ENCODE results near the gene FHDC1.

Gene FHDC1

DNA sequence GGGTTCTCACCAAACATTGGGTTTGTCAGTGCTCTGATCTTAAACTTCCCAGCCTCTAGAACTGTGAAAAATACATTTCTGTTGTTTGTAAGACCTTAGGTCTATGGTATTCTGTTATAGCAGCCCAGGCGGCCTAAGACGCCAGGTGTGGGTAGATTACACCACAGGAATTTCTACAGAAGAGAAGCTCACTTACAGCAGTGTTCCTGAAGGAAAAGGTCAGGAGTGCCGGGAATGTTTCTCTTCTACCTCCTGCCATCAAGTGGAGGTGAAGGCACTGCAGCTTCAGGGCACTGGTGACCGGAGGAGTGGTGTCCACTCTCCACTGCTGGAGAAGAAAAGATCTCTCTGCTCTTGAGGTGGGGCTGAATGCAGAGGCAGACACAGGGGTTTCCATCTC is 45.7 kb downstream of the FHDC1 start:
- DNase-seq, result no peak

DNA sequence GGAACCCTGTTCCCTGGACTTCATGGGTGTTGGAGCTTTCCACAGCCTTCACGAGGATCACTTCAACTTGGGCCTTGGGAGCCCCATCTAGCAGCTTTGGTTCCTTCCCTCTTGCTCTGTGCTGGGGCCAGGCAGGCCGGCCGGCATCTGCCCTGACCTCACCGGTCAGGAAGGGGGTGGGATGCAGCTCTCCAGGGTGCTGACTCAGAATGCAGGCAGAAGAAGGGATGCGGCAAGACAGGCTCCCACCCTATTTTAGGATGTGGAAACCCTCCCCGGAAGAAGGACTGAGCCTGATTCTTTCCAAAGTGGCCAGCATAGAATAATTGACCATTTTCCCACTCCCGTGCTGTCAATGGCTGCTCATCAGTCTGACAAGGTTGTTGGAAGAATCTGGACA is 47.1 kb downstream of the FHDC1 start:
- DNase-seq, result peak; percentile 16

DNA sequence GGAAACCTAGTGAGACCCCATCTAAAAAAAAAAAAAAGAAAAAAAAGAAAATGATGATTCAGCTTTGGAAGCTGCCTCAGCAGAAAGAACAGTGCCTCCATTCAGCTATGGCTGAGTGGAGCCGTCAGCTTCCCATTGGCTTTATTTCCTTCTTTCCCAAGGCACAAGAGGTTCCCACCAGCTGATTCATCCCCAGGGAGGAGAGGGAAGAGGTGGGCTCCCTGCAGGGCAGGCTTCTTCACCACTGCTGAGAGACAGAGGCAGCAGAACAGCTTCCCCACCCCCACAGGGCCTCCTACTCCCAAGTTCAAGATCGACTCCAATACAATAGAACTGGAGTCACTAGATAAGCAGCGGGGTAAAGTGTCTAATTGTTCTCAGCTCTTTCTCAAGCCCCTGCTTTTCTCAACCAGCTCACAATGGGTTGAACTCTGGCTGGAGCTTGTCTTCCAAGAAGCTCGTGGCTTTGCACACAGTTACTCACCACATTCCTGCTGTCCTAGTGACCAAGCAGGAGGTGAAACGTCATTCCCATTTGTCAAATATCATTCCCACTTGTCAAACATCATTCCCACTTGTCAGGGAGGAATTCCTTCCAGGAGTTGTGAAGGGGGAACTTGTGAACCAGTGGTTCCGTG is 47.8 kb downstream of the FHDC1 start:
- DNase-seq, result peak; percentile 78

DNA sequence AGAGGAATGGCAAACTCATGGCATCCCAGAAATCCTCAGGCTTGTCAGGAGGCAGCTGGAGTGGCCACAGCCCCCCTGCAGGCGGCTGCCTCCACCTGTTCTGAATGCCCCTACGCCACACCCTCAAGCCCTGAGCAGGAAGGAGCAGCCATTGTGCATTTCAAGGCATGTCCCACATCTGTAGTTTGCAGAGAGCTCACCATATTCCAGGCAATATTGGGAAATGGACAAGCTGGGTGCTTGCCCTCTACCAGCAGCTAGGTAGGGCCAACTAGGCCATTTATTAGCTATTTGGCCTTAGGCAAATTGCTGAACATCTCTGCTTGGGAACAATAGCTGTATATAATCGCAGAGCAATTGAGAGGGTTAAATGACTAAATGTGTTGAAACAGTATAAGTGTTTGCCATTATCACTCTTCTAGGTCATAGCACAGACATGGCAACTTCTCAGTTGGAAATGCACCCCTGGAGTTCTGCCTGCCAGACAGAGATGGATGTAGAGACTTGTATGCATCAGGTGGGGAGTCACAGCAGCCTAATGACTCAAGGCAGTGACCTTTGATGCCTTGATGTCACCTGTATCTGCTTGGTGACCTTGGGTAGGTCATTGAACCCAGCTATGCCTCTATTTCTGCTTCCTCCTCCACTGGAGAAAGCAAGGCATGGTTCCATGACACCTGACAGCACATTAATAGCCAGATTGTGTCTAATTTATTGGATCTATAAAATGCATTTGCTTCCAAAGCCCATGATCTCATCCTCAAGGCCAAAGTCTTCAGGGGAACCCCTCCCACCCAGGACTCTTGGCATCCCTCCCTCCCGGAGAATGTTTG is 52.8 kb downstream of the FHDC1 start:
- no peak for DNase-seq

- DNase-seq, result no peak
Observed at GRCh38 chr4:152989554-152989970, 53.4 kb downstream of the FHDC1 start.

GRCh38 chr4:152990471-152991131 is 54.5 kb downstream of the FHDC1 start:
- no peak for DNase-seq

- no peak for DNase-seq
Observed at GRCh38 chr4:152991398-152991797, 55.3 kb downstream of the FHDC1 start.

- DNase-seq, result no peak
Observed at GRCh38 chr4:152992027-152992426, 55.9 kb downstream of the FHDC1 start.

- DNase-seq, result no peak
Observed at GRCh38 chr4:152992466-152992865, 56.3 kb downstream of the FHDC1 start.

DNA sequence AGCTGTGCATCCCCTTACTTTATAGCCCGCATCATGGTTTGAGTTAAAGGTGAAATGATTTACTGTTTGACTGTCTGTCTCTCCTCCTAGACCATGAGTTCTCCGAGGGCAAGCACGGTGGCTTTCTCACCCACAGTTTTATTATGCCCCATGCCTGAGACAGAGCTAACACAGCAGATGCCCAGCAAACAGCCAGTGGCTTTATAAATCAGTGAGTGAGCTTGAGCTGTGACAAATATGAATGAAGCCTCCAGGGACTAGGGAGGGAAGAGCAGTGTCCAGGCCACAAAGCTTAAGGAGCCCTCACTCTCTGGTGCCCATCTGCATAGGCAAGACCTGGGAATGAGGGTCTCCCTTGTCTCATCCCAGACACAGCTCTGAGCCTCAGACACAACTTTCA is 57.9 kb downstream of the FHDC1 start:
- no peak for DNase-seq

- no peak for DNase-seq
Observed at GRCh38 chr4:152996111-152996571, 60.0 kb downstream of the FHDC1 start.

GRCh38 chr4:152996672-152997071 is 60.5 kb downstream of the FHDC1 start:
- no peak for DNase-seq

GRCh38 chr4:152997288-152997687 is 61.2 kb downstream of the FHDC1 start:
- no peak for DNase-seq

GRCh38 chr4:152997771-152998487 is 61.8 kb downstream of the FHDC1 start:
- no peak for DNase-seq

DNA sequence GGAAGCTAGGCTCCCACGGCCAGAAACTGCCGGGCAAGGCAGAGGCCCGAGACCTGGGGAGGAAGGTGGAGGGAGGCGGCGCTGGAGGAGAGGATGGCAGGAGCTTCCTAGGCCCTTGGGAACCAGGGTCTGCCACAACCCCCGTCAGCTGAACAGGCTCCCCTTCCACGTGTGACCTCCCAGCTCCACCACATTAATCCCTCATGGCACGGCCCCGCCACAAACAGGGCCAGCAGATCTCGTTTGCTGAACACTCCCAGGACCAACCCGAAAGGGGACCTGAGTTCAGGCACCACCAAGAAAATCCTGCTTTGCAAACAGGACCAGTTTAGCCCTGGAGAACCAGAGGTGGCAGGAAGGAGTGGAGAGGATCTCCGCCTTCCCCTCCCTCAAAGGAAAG is 62.7 kb downstream of the FHDC1 start:
- DNase-seq, result no peak

DNA sequence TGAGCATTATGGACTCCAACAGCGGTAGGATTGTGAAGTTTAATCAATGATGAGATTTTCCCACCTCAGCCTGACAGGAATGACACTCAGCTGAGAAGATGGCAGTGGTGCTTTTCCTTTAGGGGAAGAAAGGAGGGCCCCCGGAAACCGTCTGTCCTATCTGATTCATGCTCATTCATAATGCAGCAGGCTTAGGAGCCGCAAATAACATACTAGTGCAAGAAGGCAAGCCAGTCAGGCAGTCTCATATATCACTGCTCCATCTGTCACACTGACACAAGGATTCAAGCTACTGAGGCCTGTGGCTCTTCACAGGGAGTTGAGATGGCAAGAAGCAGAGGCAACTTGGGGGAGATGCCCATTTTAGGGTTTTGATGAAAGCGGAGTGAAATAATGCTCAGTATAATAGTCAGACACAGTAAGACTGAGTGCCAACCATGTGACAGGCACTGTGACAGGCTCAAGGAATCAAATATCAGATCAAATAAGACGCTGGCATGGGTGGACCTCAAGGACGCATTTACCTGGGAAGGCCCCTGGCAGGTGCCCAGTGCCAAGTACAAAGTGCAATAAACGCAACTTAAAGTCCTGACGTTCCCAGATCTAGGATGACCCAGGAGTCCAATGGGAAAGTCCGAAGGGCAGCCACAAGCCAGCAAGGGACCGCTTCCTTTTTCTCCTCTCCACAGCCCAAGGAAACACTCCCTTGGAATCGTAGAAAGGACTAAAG is 63.4 kb downstream of the FHDC1 start:
- DNase-seq, result peak; percentile 18

GRCh38 chr4:153000076-153000420 is 63.9 kb downstream of the FHDC1 start:
- DNase-seq, result no peak

- no peak for DNase-seq
Observed at GRCh38 chr4:153001626-153002025, 65.5 kb downstream of the FHDC1 start.

DNA sequence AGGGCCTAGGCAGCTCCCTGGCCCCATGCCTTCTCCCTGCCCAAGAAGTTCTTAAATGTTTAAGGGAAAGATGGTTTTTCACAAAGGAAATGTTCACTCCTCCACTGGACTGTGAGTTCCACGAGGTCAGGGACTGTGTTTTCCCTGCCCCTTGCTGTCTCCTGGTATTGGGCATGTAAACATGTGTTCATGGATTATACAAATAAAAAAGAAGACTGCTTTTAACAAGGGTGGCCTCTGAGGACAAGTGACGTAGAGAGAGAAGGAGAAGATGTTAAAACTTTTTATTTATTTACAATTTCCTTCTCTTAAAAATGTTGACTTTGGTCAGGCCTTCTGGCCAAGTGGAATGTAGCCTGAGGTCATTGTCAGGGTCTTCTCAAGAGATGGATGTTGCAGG is 66.0 kb downstream of the FHDC1 start:
- no peak for DNase-seq

GRCh38 chr4:153004081-153004850 is 68.1 kb downstream of the FHDC1 start:
- DNase-seq, result no peak

GRCh38 chr4:153005899-153006381 is 69.8 kb downstream of the FHDC1 start:
- no peak for DNase-seq
